GM18870 (cell line): ENCODE measurements around the gene IL20RB.
"Not testable (repeated sequence)": the region's sequence is repeated elsewhere in the genome, so short reads cannot be mapped to it uniquely, and the experiment has no call there.

Source experiments
- ATAC-seq: cut with Tn5 transposase; IDR thresholded peaks from one replicate; pipeline ENCODE4 v1.9.1; 2021; ENCODE audit warnings: moderate library complexity; ENCODE audit not compliant: unreplicated experiment

Gene IL20RB

GRCh38 chr3:136943436-136943835 lies 14.3 kb upstream of the IL20RB start:
- no peak for ATAC-seq

- ATAC-seq = no peak
Observed at GRCh38 chr3:136946978-136947377, 10.8 kb upstream of the IL20RB start.

GRCh38 chr3:136947477-136947876 lies 10.3 kb upstream of the IL20RB start:
- no peak for ATAC-seq

- ATAC-seq = no peak
Observed at GRCh38 chr3:136949146-136949545, 8.6 kb upstream of the IL20RB start.

- no peak for ATAC-seq
Observed at GRCh38 chr3:136949708-136950107, 8.1 kb upstream of the IL20RB start.

GRCh38 chr3:136950623-136951022 lies 7.2 kb upstream of the IL20RB start:
- ATAC-seq = no peak

- ATAC-seq = no peak
Observed at GRCh38 chr3:136952292-136952691, 5.5 kb upstream of the IL20RB start.

- ATAC-seq = no peak
Observed at GRCh38 chr3:136954251-136954650, 3.5 kb upstream of the IL20RB start.

GRCh38 chr3:136954980-136955780 lies 2.6 kb upstream of the IL20RB start:
- ATAC-seq = no peak

- ATAC-seq = no peak
Observed at GRCh38 chr3:136955813-136956212, 2.0 kb upstream of the IL20RB start.

- ATAC-seq = no peak
Observed at GRCh38 chr3:136956971-136957370, 812 bp upstream of the IL20RB start.

GRCh38 chr3:136958939-136959338 lies 1.2 kb downstream of the IL20RB start:
- no peak for ATAC-seq

- ATAC-seq = no peak
Observed at GRCh38 chr3:136959599-136959998, 1.8 kb downstream of the IL20RB start.

GRCh38 chr3:136960838-136961836 lies 3.4 kb downstream of the IL20RB start:
- ATAC-seq = no peak

- no peak for ATAC-seq
Observed at GRCh38 chr3:136962927-136963326, 5.1 kb downstream of the IL20RB start.

- ATAC-seq = not testable (repeated sequence)
Observed at GRCh38 chr3:136969539-136969938, 11.8 kb downstream of the IL20RB start.

GRCh38 chr3:136973352-136973751 lies 15.6 kb downstream of the IL20RB start:
- ATAC-seq = no peak

GRCh38 chr3:136974670-136975069 lies 16.9 kb downstream of the IL20RB start:
- no peak for ATAC-seq

- no peak for ATAC-seq
Observed at GRCh38 chr3:136979204-136979603, 21.4 kb downstream of the IL20RB start.

GRCh38 chr3:136979684-136980083 lies 21.9 kb downstream of the IL20RB start:
- no peak for ATAC-seq

GRCh38 chr3:136982033-136982432 lies 24.2 kb downstream of the IL20RB start:
- no peak for ATAC-seq
